Sigmoid colon (tissue), 4 donors: ENCODE results near the gene RSPO3.

Experiments used
- EP300 ChIP-seq, 4 donors: sonication (generic); formaldehyde crosslinking; IDR thresholded peaks; one replicate each; pipeline ENCODE4 v1.6.1; 2017; ENCODE audit warnings: antibody characterized with exemption in 4 of 4
- POLR2A ChIP-seq, 2 donors: fragments of 450-650 bp; IDR thresholded peaks; one replicate each; pipeline ENCODE4 v1.6.1; 2016; ENCODE audit warnings: antibody characterized with exemption in 2 of 2, mild to moderate bottlenecking in 2 of 2, moderate library complexity in 2 of 2
- POLR2AphosphoS5 ChIP-seq, 4 donors: sonication (generic); formaldehyde crosslinking; IDR thresholded peaks; one replicate each; pipeline ENCODE4 v1.6.1; 2017; ENCODE audit warnings: antibody characterized with exemption in 4 of 4
- TF ChIP-seq, protein P1 (sequence below), 4 experiments: fragments of 450-650 bp in 3 of 4; fragments of 200-600 bp in 1 of 4; IDR thresholded peaks; one replicate each; pipeline ENCODE4 v1.5.1; 2016 to 2019; ENCODE audit warnings: antibody characterized with exemption in 4 of 4, mild to moderate bottlenecking in 3 of 4, moderate library complexity in 2 of 4

DNA sequence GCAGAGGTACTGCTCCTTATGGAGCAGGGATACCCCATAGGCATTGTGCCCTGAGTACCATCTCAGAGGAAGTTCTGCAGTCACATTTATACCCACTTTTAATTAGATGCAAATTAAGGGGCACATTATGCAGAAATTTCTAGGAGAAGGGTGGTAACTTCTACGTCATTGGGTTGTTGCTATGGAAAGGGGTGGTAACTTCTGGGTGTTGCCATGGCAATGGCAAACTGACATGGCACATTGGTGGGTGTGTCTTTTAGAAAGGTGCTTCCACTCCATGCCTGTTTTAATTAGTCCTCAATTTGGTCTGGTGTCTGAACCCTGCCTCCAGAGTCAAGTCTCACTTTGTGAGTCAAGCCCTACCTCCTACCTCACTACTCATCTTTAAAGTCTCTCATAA lies 42.0 kb downstream of the RSPO3 start:
- TF ChIP-seq POLR2A (IDR thresholded peaks at IDR 0.05), result no peak
- TF ChIP-seq, protein P1, sequence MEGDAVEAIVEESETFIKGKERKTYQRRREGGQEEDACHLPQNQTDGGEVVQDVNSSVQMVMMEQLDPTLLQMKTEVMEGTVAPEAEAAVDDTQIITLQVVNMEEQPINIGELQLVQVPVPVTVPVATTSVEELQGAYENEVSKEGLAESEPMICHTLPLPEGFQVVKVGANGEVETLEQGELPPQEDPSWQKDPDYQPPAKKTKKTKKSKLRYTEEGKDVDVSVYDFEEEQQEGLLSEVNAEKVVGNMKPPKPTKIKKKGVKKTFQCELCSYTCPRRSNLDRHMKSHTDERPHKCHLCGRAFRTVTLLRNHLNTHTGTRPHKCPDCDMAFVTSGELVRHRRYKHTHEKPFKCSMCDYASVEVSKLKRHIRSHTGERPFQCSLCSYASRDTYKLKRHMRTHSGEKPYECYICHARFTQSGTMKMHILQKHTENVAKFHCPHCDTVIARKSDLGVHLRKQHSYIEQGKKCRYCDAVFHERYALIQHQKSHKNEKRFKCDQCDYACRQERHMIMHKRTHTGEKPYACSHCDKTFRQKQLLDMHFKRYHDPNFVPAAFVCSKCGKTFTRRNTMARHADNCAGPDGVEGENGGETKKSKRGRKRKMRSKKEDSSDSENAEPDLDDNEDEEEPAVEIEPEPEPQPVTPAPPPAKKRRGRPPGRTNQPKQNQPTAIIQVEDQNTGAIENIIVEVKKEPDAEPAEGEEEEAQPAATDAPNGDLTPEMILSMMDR (IDR thresholded peaks at IDR 0.05), result no peak
- TF ChIP-seq EP300 (IDR thresholded peaks at IDR 0.05), result no peak
- no peak for TF ChIP-seq POLR2AphosphoS5 (IDR thresholded peaks at IDR 0.05)
